H1 (cell line): ENCODE data around the gene KRTAP4-9. TPM values are rescaled to one million over a fixed set of nuclear protein-coding genes. Genes with fewer than 3 reads are reported as not detected.
"Not testable (repeated sequence)": the region's sequence is repeated elsewhere in the genome, so short reads cannot be mapped to it uniquely, and the experiment has no call there.

Source experiments
- CTCF ChIA-PET: fragments of 300-600 bp; sonication (Branson Sonifier 250); formaldehyde crosslinking; loops from one replicate; lab custom pipeline; 2021; ENCODE audit not compliant: partially characterized antibody; lab: Charles Lee
- POLR2A ChIA-PET: fragments of 300-600 bp; sonication (Branson Sonifier 250); formaldehyde crosslinking; loops from one replicate; lab custom pipeline; 2021; ENCODE audit warnings: inconsistent platforms; ENCODE audit not compliant: partially characterized antibody; lab: Charles Lee
- DNase-seq, 2 experiments: peaks; one replicate each; pipeline versions ENCODE4 v3.0.0 to v3.0.0-alpha.2; 2010 to 2022; ENCODE audit warnings: low spot score in 2 of 2, low read depth in 1 of 2, mixed read lengths in 1 of 2
- FAIRE-seq: peaks from 2 replicates; lab custom pipeline; 2011; peaks lifted over from hg19 to GRCh38; lab: Jason Lieb, UNC
- H2AFZ ChIP-seq: 2 replicates; pipeline ENCODE4 v1.8.1; 2012; ENCODE audit warnings: low read length, inconsistent platforms
- H2AK5ac ChIP-seq: 2 replicates; pipeline ENCODE4 v1.6.1; 2013; ENCODE audit warnings: low read depth, low read length
- H2BK120ac ChIP-seq: replicated peaks from 2 replicates; pipeline ENCODE3; 2013; ENCODE audit warnings: low read depth, low read length, inconsistent platforms
- H2BK12ac ChIP-seq: 2 replicates; pipeline ENCODE4 v1.6.1; 2013; ENCODE audit warnings: low read depth, low read length
- H2BK15ac ChIP-seq: 2 replicates; pipeline ENCODE4 v1.6.1; 2013; ENCODE audit warnings: low read length
- H2BK20ac ChIP-seq: 2 replicates; pipeline ENCODE4 v1.6.1; 2013; ENCODE audit warnings: low read length
- H2BK5ac ChIP-seq: 2 replicates; pipeline ENCODE4 v1.6.1; 2013; ENCODE audit warnings: low read depth, low read length
- H3K14ac ChIP-seq: 2 replicates; pipeline ENCODE4 v1.6.1; 2013; ENCODE audit warnings: inconsistent platforms; ENCODE audit not compliant: insufficient read length
- H3K18ac ChIP-seq: 2 replicates; pipeline ENCODE4 v1.6.1; 2013; ENCODE audit warnings: low read length; ENCODE audit errors: extremely low read depth
- H3K23ac ChIP-seq: 2 replicates; pipeline ENCODE4 v1.6.1; 2013; ENCODE audit warnings: inconsistent platforms; ENCODE audit not compliant: insufficient read length
- H3K23me2 ChIP-seq: 2 replicates; pipeline ENCODE4 v1.6.1; 2013; ENCODE audit warnings: low read depth, low read length
- H3K27ac ChIP-seq: 2 replicates; pipeline ENCODE4 v1.6.1; 2011; ENCODE audit warnings: low read depth, low read length, inconsistent platforms
- H3K27me3 ChIP-seq, 4 experiments: replicated peaks in 1 of 4; 1 replicate in 1 of 4; 2 replicates in 3 of 4; pipeline versions ENCODE4 v1.6.1 to v1.8.1; 2011 to 2013; ENCODE audit warnings: low read length in 3 of 4, mild to moderate bottlenecking in 3 of 4, inconsistent platforms in 2 of 4, mixed read lengths in 2 of 4, moderate library complexity in 1 of 4; ENCODE audit not compliant: control insufficient read depth in 3 of 4, insufficient read depth in 3 of 4; ENCODE audit errors: extremely low read depth in 1 of 4
- H3K36me3 ChIP-seq, 4 experiments: 2 replicates each; pipeline versions ENCODE4 v1.6.1 to v1.8.1; 2011 to 2013; ENCODE audit warnings: mild to moderate bottlenecking in 4 of 4, low read length in 3 of 4, moderate library complexity in 2 of 4, control low read depth in 1 of 4, inconsistent platforms in 1 of 4; ENCODE audit not compliant: insufficient read depth in 4 of 4, control insufficient read depth in 2 of 4
- H3K4ac ChIP-seq: replicated peaks from 2 replicates; pipeline ENCODE3; 2013; ENCODE audit warnings: low read length, low read depth, mixed read lengths, inconsistent platforms; ENCODE audit not compliant: insufficient read length
- H3K4me1 ChIP-seq, 4 experiments: replicated peaks in 1 of 4; 1 replicate in 1 of 4; 2 replicates in 3 of 4; pipeline versions ENCODE4 v1.6.1 to v1.8.1; 2011 to 2013; ENCODE audit warnings: low read length in 3 of 4, inconsistent platforms in 2 of 4, mixed read lengths in 1 of 4; ENCODE audit not compliant: insufficient read depth in 4 of 4, control insufficient read depth in 3 of 4
- H3K4me2 ChIP-seq, 2 experiments: 2 replicates each; pipeline versions ENCODE4 v1.6.1 to v1.8.1; 2011 to 2013; ENCODE audit warnings: low read depth in 2 of 2, low read length in 2 of 2, control low read depth in 1 of 2, inconsistent platforms in 1 of 2, mild to moderate bottlenecking in 1 of 2; ENCODE audit not compliant: insufficient read depth in 1 of 2
- H3K4me3 ChIP-seq, 4 experiments: fragments of 200-600, 300-600 bp in 1 of 4; sonication (generic), shearing (Covaris generic), sonication (Bioruptor Twin) in 1 of 4; 2 replicates each; pipeline versions ENCODE4 v1.5.1 to v1.8.1; 2011 to 2016; ENCODE audit warnings: low read length in 4 of 4, low read depth in 3 of 4, control low read depth in 2 of 4, inconsistent platforms in 2 of 4, mild to moderate bottlenecking in 2 of 4, mixed read lengths in 1 of 4, moderate library complexity in 1 of 4; ENCODE audit not compliant: insufficient read depth in 2 of 4; ENCODE audit errors: extremely low read depth in 1 of 4
- H3K56ac ChIP-seq: replicated peaks from 2 replicates; pipeline ENCODE3; 2013; ENCODE audit warnings: low read depth, mild to moderate bottlenecking, mixed read lengths, low read length, inconsistent platforms; ENCODE audit not compliant: insufficient read length
- H3K79me1 ChIP-seq: 2 replicates; pipeline ENCODE4 v1.6.1; 2013; ENCODE audit warnings: low read depth, low read length, control low read depth
- H3K79me2 ChIP-seq, 2 experiments: 2 replicates each; pipeline versions ENCODE4 v1.6.1 to v1.8.1; 2012 to 2013; ENCODE audit warnings: low read length in 2 of 2, mild to moderate bottlenecking in 2 of 2, inconsistent platforms in 1 of 2; ENCODE audit not compliant: insufficient read depth in 2 of 2, control insufficient read depth in 1 of 2
- H3K9ac ChIP-seq, 4 experiments: replicated peaks in 1 of 4; 1 replicate in 1 of 4; 2 replicates in 3 of 4; pipeline versions ENCODE4 v1.6.1 to v1.8.1; 2011 to 2013; ENCODE audit warnings: low read depth in 3 of 4, low read length in 3 of 4, control low read depth in 2 of 4, mild to moderate bottlenecking in 2 of 4, moderate library complexity in 2 of 4, inconsistent platforms in 1 of 4; ENCODE audit errors: extremely low read depth in 1 of 4
- H3K9me3 ChIP-seq, 2 experiments: 2 replicates each; pipeline versions ENCODE4 v1.6.1 to v1.8.1; 2012 to 2013; ENCODE audit warnings: mild to moderate bottlenecking in 2 of 2, moderate library complexity in 2 of 2, control low read depth in 1 of 2, inconsistent platforms in 1 of 2, low read depth in 1 of 2, low read length in 1 of 2, mixed read lengths in 1 of 2; ENCODE audit not compliant: insufficient read depth in 2 of 2
- H4K20me1 ChIP-seq, 2 experiments: replicated peaks in 1 of 2; 2 replicates each; pipeline versions ENCODE3 to v1.8.1; 2011 to 2013; ENCODE audit warnings: inconsistent platforms in 2 of 2, low read length in 2 of 2, mild to moderate bottlenecking in 1 of 2; ENCODE audit not compliant: insufficient read depth in 2 of 2, control insufficient read depth in 1 of 2
- H4K5ac ChIP-seq: 2 replicates; pipeline ENCODE4 v1.6.1; 2013; ENCODE audit warnings: low read length, low read depth, mixed read lengths, inconsistent platforms; ENCODE audit not compliant: insufficient read length
- H4K8ac ChIP-seq: 2 replicates; pipeline ENCODE4 v1.8.0; 2013; ENCODE audit warnings: mild to moderate bottlenecking, moderate library complexity, low read length, inconsistent platforms; ENCODE audit not compliant: insufficient read depth; ENCODE audit errors: extremely low read depth
- H4K91ac ChIP-seq: replicated peaks from 2 replicates; pipeline ENCODE3; 2013; ENCODE audit warnings: low read length, mixed read lengths, inconsistent platforms; ENCODE audit not compliant: insufficient read length
- WGBS, 2 experiments: shearing (Covaris generic) in 1 of 2; methylation state at CpG; one replicate each; pipeline versions ENCODE4 v1.1.6 to v1.1.7; 2013 to 2015; ENCODE audit warnings: low lambda C conversion rate in 2 of 2, mixed read lengths in 2 of 2, inconsistent platforms in 1 of 2, low coverage in 1 of 2, missing lambda C conversion rate in 1 of 2; ENCODE audit not compliant: insufficient replicate concordance in 2 of 2, insufficient coverage in 1 of 2, insufficient read length in 1 of 2; ENCODE audit errors: extremely low coverage in 1 of 2, missing lambda C conversion rate in 1 of 2; 5-methylcytosine and 5-hydroxymethylcytosine counted together
- polyA plus RNA-seq, 7 experiments: library from polyadenylated mRNA; depleted of rRNA in 3 of 7; stranded (reverse) in 5 of 7; unstranded in 2 of 7; fragments of >200 nt in 5 of 7; fragments of 200-250 nt in 2 of 7; gene quantifications; 1 replicate in 5 of 7; 2 replicates in 1 of 7; 4 replicates in 1 of 7; pipeline versions ENCODE4 v1.2.1 to v1.2.3, GENCODE V29; 2011 to 2013; ENCODE audit warnings: missing spikeins in 2 of 7, mixed read lengths in 2 of 7
- total RNA-seq: library from RNA; stranded (reverse); fragmentation: NEBNext Ultra II Directional; extraction: Animal tissue kit (Norgen Biotek cat#: 25700); gene quantifications from 2 replicates; pipeline ENCODE4 v1.2.1, GENCODE V29; 2021

KRTAP4-9 gene
- total and polyA plus RNA-seq, 2 of the 8 experiments (the other 6 are each of a cell fraction or from before 2014, with no cell fraction given) = not detected

GRCh38 chr17:41059276-41060051, 45.7 kb upstream of the KRTAP4-9 start:
- H3K27ac ChIP-seq, H4K8ac ChIP-seq, H2AFZ ChIP-seq, H3K27me3 ChIP-seq, H3K4me1 ChIP-seq, H2AK5ac ChIP-seq, H3K4ac ChIP-seq, H2BK12ac ChIP-seq, H3K9me3 ChIP-seq, H4K5ac ChIP-seq, H2BK120ac ChIP-seq, H3K23me2 ChIP-seq, H4K20me1 ChIP-seq, H3K18ac ChIP-seq, H3K79me1 ChIP-seq, H3K23ac ChIP-seq, H3K56ac ChIP-seq, H2BK15ac ChIP-seq, H2BK20ac ChIP-seq, H3K36me3 ChIP-seq, H3K14ac ChIP-seq, H3K4me3 ChIP-seq, H3K79me2 ChIP-seq, H2BK5ac ChIP-seq, POLR2A ChIA-PET, H4K91ac ChIP-seq, DNase-seq, H3K4me2 ChIP-seq, H3K9ac ChIP-seq, FAIRE-seq: not testable (repeated sequence)
- CTCF ChIA-PET = interaction anchor here (1.0 kb wide), 1 partner anchor 11 kb away, joined by 3 read pairs; no protein-coding TSS in a partner anchor
- 85% methylated on average over 11 of the region's 31 CpGs; no CpG with 5 or more reads in 1 of the 2 experiments for WGBS, 2 experiments
